Kidney epithelial cell (primary cell): Measurements from ENCODE around the gene SH3RF3. TPM values are rescaled to one million over a fixed set of nuclear protein-coding genes. Genes with fewer than 3 reads are reported as not detected.

Experiments
- DNase-seq: peaks from one replicate; pipeline ENCODE4 v3.0.0-alpha.2; 2010; ENCODE audit warnings: low read depth
- H3K27me3 ChIP-seq: 2 replicates; pipeline ENCODE4 v1.6.0; 2011; ENCODE audit warnings: low read length; ENCODE audit not compliant: control insufficient read depth, insufficient read depth
- H3K36me3 ChIP-seq: 2 replicates; pipeline ENCODE4 v1.5.1; 2011; ENCODE audit warnings: low read length; ENCODE audit not compliant: control insufficient read depth, insufficient read depth
- H3K4me3 ChIP-seq: 2 replicates; pipeline ENCODE4 v1.5.1; 2011; ENCODE audit warnings: low read depth, mild to moderate bottlenecking, control low read depth, low read length
- total RNA-seq: library from RNA; depleted of rRNA; stranded (reverse); fragments of >200 nt; gene quantifications from 2 replicates; pipeline ENCODE4 v1.2.3, GENCODE V29; 2015
- TF ChIP-seq, protein P1 (sequence below): IDR thresholded peaks from 2 replicates; pipeline ENCODE4 v1.5.1; 2011; ENCODE audit warnings: mild to moderate bottlenecking, moderate library complexity, low read length, control low read depth, inconsistent platforms; ENCODE audit not compliant: insufficient read depth, poor library complexity, severe bottlenecking

The SH3RF3 gene
- total RNA-seq, 1 donor from 2014 or later, result 9.6 TPM

DNA sequence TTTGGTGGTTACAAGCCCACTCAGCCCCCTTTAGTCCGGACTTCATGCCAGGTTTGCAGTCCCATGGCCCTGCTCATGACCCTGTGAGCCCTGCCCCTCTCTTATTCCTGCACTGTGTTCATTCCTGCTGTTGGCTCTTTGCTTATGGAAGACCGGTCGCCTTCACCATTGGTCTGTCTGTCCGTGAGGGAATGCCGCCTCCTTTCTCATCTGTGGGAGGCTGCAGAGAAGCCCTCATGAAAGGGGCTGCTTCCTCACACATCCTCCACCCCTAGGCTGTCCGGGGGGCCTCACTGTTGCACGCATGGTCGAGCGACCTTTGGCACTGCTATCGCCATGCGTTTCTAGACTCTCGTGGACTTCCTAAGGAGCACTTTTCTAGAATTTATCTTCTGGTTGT, 16.3 kb downstream of the SH3RF3 start:
- TF ChIP-seq, protein P1, sequence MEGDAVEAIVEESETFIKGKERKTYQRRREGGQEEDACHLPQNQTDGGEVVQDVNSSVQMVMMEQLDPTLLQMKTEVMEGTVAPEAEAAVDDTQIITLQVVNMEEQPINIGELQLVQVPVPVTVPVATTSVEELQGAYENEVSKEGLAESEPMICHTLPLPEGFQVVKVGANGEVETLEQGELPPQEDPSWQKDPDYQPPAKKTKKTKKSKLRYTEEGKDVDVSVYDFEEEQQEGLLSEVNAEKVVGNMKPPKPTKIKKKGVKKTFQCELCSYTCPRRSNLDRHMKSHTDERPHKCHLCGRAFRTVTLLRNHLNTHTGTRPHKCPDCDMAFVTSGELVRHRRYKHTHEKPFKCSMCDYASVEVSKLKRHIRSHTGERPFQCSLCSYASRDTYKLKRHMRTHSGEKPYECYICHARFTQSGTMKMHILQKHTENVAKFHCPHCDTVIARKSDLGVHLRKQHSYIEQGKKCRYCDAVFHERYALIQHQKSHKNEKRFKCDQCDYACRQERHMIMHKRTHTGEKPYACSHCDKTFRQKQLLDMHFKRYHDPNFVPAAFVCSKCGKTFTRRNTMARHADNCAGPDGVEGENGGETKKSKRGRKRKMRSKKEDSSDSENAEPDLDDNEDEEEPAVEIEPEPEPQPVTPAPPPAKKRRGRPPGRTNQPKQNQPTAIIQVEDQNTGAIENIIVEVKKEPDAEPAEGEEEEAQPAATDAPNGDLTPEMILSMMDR, result no peak
- Histone ChIP-seq H3K4me3 (no peak overlapping the region), H3K27me3 (no peaks in the 10 kb centered on the region), H3K36me3 (no peaks in the 10 kb centered on the region)
- DNase-seq, result no peak

DNA sequence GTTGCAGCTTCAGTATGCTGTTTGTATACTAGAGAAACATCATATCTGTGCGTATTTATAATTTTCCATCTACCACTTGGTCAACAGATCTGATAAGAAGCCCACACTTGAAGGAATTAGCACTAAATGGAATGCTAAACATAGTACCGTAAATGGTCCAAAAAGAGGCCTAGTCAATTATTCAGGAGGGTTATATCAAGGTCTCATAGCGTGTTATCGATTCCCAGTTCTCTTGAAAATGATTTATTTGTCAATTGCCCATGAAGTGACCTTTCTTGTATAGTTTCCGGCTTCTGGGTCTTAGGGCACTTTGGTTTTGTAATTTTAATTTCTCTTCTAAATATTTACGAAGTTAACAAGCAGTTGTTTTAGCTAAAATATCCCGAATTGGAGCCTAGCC, 18.4 kb downstream of the SH3RF3 start:
- TF ChIP-seq, protein P1, result no peak

DNA sequence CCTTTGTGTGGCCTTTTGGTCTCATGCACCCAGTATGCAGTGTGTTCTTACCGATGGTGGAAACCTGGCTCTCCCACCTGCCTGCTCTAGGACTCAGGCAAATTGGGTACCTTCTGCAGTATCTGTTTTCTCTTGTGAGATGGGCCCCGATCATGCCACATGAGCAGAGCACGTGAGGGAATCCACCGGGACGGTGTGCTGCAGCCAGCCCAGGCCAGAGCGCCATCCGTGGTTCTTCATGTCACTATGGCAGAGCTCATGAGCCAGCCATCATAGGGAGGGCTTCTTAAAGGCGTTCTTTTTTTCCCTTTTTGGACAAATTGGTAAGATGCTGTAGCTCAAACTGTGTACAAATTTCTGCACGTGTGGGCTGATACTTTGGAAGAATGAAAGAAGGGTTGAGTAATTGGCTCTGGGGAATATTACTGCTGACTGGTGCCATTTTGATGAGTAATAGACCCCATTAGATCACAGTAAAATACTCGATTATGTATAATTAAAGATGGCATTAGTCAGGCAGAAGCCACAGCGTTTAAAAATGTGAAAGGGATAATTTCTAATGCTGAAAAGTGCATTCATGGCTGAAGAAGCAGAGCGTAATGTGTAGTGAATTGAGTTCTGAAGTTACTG, 19.2 kb downstream of the SH3RF3 start:
- TF ChIP-seq, protein P1, result no peak
- Histone ChIP-seq H3K36me3 (no peaks in the 10 kb centered on the region), H3K4me3 (no peak overlapping the region), H3K27me3 (no peaks in the 10 kb centered on the region)
- DNase-seq, result no peak

More for the DNA sequence above, 18.4 kb downstream of the SH3RF3 start:
- no peak for DNase-seq
- Histone ChIP-seq H3K36me3 (no peaks in the 10 kb centered on the region), H3K4me3 (no peak overlapping the region), H3K27me3 (no peaks in the 10 kb centered on the region)

DNA sequence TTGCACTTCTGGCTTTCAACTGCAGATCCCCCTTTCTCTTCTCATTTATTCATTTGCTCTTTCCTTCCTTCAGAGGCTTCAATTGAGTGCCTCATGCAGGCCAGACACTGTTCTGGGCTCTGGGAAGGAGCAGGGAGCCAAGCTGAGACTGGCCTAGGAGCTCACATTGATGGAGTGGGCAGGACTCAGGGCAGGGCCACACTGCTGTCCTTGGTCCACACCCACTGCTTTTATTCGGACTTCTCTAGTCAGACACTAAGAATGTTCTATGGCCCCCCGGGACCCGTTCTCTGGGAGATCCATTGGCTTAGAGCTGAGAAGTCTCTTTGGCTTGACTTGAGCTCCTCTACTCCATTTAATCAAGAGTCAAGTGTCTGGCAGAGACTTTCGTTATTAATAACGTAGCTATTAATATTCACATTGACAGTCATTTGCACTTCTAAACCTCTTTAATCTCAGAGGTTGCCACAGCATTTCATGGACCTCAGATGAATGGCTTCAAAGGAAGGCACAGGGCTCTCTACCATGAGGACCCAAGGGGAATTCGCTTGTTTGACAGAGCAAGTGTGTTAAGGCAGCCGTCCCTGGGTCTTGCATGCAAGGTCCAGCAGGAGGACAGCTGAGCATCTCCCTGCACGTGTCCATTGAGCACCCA, 20.1 kb downstream of the SH3RF3 start:
- TF ChIP-seq, protein P1, result no peak
- Histone ChIP-seq H3K27me3 (no peaks in the 10 kb centered on the region), H3K36me3 (no peaks in the 10 kb centered on the region), H3K4me3 (no peak overlapping the region)
- DNase-seq, result no peak

DNA sequence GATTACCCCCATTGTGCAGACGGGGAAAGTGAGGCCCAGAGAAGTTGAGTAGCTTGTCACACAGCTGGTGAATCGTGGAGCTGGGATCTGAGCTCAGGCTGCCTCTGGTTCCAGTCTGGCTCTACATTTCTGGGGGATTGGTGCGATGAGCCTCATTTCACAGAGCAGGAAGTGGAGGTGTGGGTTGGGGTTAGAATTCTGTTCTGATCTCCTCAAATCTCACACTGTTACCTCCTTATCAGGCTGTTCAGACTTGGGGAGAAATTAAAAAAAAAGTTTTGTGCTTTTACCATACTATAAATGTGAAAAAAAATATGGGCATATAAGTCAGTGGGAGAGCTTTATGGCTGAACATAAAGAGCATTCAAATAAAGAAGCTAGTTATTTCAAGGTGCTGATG, 21.6 kb downstream of the SH3RF3 start:
- TF ChIP-seq, protein P1, result no peak
- Histone ChIP-seq H3K27me3 (no peaks in the 10 kb centered on the region), H3K36me3 (no peaks in the 10 kb centered on the region), H3K4me3 (no peak overlapping the region)
- DNase-seq, result no peak

DNA sequence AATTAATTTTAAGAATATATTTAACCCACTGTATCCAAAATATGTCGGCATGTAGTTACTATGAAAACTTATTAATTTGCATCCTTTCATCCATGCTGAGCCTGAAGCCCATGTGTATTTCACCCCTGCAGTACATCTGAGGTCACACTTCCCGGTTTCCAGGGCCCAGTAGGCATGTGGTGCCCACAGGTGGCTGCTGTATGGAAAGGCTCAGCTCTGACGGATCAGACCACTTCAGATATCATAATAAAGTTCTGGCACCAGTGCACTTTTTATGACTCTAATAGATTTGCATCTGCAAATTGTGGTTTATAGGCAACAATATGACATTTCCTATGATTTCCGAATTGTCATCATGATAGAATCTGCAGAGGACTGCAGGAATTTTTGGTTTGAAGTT, 22.5 kb downstream of the SH3RF3 start:
- Histone ChIP-seq H3K36me3 (no peaks in the 10 kb centered on the region), H3K4me3 (no peak overlapping the region), H3K27me3 (no peaks in the 10 kb centered on the region)
- no peak for DNase-seq
- TF ChIP-seq, protein P1, result no peak
